Stimulated activated CD4-positive, alpha-beta T cell treated with anti-CD3 and anti-CD28 coated beads, Interleukin-1b, Interleukin-23, amount 100 ng/mL, for 1 hour (primary cell): ENCODE data around the gene ACTR3.
"Not testable (repeated sequence)": the region's sequence is repeated elsewhere in the genome, so short reads cannot be mapped to it uniquely, and the experiment has no call there.

Experiments used
- DNase-seq, 2 donors: peaks; one replicate each; pipeline ENCODE4 v3.0.0-alpha.2; 2020; ENCODE audit warnings: low read depth in 2 of 2

ACTR3 gene

GRCh38 chr2:113905886-113906285 is 16.0 kb downstream of the ACTR3 start:
- no peak for DNase-seq

GRCh38 chr2:113906647-113907046 is 16.8 kb downstream of the ACTR3 start:
- no peak for DNase-seq

GRCh38 chr2:113907297-113907696 is 17.4 kb downstream of the ACTR3 start:
- DNase-seq: no peak

GRCh38 chr2:113910110-113910717 is 20.3 kb downstream of the ACTR3 start:
- peak; percentile 21 to 29 for DNase-seq

GRCh38 chr2:113910967-113911678 is 21.2 kb downstream of the ACTR3 start:
- no peak for DNase-seq

- DNase-seq: no peak
These were observed 25.4 kb downstream of the ACTR3 start for GRCh38 chr2:113915082-113915819.

GRCh38 chr2:113918229-113918628 is 28.3 kb downstream of the ACTR3 start:
- DNase-seq: no peak

- DNase-seq: no peak
These were observed 31.1 kb downstream of the ACTR3 start for GRCh38 chr2:113920996-113921395.

- DNase-seq: no peak
These were observed 32.4 kb downstream of the ACTR3 start for GRCh38 chr2:113922335-113922734.

GRCh38 chr2:113922784-113923183 is 32.9 kb downstream of the ACTR3 start:
- DNase-seq: no peak

GRCh38 chr2:113925884-113926283 is 36.0 kb downstream of the ACTR3 start:
- DNase-seq: no peak

GRCh38 chr2:113926314-113926713 is 36.4 kb downstream of the ACTR3 start:
- no peak for DNase-seq

- DNase-seq: no peak
These were observed 40.6 kb downstream of the ACTR3 start for GRCh38 chr2:113930448-113930847.

GRCh38 chr2:113937501-113937900 is 47.6 kb downstream of the ACTR3 start:
- DNase-seq: no peak

GRCh38 chr2:113940891-113941290 is 51.0 kb downstream of the ACTR3 start:
- DNase-seq: no peak

GRCh38 chr2:113945784-113946183 is 55.9 kb downstream of the ACTR3 start:
- DNase-seq: not testable (repeated sequence)

GRCh38 chr2:113950906-113951305 is 61.0 kb downstream of the ACTR3 start:
- not testable (repeated sequence) for DNase-seq

- no peak for DNase-seq
These were observed 71.1 kb downstream of the ACTR3 start for GRCh38 chr2:113961000-113961399.

- DNase-seq: no peak
These were observed 73.0 kb downstream of the ACTR3 start for GRCh38 chr2:113962692-113963480.

GRCh38 chr2:113963965-113964364 is 74.1 kb downstream of the ACTR3 start:
- DNase-seq: no peak

- no peak for DNase-seq
These were observed 74.5 kb downstream of the ACTR3 start for GRCh38 chr2:113964436-113964835.

GRCh38 chr2:113965228-113965627 is 75.3 kb downstream of the ACTR3 start:
- no peak for DNase-seq
